GM18517 (cell line): ENCODE results near the gene RNU5B-1.
"Not testable (repeated sequence)": the region's sequence is repeated elsewhere in the genome, so short reads cannot be mapped to it uniquely, and the experiment has no call there.

Source experiments
- ATAC-seq: cut with Tn5 transposase; IDR thresholded peaks from one replicate; pipeline ENCODE4 v1.9.1; 2021; ENCODE audit warnings: mild to moderate bottlenecking, moderate library complexity; ENCODE audit not compliant: unreplicated experiment

The RNU5B-1 gene

GRCh38 chr15:65304381-65305149 lies at the start of gene RNU5B-1:
Gene RNU5B-1, plus strand, starts transcription at chr15:65304677.
- ATAC-seq = peak; percentile 69

DNA sequence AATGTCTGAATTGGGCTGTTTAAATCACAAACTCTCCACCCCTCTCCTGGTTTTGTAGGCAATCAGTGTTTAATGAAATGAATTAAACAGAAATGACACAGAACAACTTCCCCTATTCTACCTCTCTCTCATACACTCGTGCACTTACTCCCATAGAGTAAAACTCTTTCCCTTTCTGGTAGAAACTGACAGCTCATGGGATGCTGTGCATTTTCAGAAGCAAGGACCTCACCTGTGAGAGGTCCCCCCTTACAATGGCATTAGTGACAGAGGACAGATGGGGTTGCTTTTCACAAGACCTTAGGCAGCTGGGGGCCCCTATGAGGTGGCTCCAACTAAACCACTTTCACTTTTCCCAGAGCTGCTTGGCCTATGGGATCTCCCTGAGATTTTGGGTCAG lies 49.7 kb upstream of the RNU5B-1 start:
- ATAC-seq = no peak

GRCh38 chr15:65255486-65256140 lies 48.9 kb upstream of the RNU5B-1 start:
- no peak for ATAC-seq

DNA sequence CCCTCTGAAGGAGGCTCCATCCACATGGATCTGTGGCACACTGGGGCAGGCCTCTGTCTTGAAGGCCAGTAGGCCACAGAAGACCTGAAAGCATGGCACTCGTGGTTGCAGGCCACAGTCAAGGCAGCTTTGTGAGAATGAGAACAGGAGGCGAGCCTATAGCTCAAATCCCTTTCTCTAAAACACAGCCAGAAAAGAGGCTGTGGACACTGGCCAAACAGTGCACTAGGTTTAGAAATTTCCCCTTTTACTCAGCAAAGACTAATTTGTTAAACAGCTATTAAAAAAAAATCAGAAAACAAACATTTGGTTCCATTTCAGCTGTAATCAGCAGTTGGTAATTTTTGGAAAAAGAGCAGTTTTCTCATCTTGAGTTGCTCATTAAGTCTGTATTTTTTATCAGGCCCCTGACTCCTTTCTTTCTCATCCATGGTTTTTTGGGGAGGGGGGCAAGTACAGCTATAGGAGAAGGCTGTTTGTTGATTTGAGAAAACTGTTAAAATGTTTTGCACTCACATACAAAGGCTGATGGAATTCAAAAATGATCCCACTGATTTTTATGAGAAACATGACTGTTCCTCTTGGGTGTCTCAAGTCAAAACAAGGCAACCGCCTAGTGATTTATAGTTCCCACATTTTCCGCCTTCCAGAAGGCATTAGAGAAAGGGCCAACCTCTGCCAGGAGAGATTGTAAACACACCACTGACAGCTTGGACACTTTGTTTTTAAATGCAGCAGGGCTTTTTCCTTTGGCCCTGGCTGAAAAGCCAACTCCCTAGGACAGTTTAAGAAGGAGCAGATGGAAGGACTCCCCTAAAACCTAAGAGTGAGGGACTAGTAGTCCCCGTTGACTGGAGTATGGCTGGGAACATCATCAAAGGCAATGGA lies 45.9 kb upstream of the RNU5B-1 start:
- no peak for ATAC-seq

DNA sequence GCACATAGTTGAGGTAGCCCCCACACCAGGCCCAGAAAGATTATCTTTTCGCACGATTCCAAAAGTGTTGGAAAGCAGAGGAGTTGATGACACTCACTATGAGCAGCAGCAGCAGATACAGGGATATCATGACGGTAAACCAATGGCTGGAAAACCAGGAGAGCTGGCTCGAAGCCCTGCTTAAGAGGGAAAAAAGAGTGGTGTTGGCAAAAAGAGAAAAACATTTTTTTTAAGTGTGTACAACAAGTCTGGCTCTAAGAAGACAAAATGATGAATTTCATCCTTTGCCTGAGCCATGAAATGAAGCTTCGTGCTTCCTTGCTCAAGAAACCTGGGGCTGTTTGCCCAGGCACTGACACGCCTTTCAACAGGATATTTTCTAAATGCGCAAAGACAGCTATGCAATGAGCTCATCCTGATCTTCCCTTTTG lies 45.1 kb upstream of the RNU5B-1 start:
- ATAC-seq = no peak

DNA sequence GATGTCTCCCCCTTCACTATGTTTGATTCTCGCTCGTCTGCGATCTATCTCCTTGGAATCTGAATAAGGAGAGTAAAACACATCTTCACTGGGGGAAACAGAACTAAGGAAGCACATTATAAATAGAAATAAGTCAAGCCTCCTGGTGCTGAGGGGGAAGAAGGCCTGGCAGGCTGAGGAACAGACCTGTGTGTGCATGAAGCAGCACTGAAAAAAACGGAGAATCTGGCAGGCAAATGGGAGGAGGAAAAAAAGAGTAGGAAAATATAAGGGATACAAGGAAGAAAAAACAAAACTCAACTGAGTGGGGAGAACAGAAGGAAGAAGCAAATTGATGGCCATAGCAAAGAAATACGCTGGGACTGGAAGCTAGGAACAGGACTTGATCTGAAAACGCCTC lies 43.5 kb upstream of the RNU5B-1 start:
- no peak for ATAC-seq

DNA sequence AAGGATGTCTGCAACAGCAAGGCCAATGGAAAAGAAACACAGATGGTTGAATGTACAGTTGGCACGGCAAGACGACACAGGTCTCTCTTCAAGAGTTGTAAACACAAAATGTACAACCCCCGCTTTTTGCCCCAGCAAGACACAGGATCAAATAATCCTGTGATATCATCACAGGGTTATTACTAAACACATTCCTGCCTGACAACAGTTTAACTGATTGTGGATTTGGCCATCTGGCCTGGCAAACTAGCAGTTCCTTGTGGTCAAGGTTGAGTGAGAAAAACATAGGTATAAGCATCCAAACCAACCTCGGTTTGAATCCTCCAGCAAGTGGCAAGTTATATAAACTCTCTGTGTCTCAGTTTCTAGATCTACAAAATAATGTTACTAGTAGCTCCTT lies 41.2 kb upstream of the RNU5B-1 start:
- no peak for ATAC-seq

- ATAC-seq = no peak
Measured at GRCh38 chr15:65264863-65265430, 39.5 kb upstream of the RNU5B-1 start.

GRCh38 chr15:65266469-65266868 lies 38.0 kb upstream of the RNU5B-1 start:
- ATAC-seq = no peak

- ATAC-seq = no peak
Measured at GRCh38 chr15:65268411-65268810, 36.1 kb upstream of the RNU5B-1 start.

DNA sequence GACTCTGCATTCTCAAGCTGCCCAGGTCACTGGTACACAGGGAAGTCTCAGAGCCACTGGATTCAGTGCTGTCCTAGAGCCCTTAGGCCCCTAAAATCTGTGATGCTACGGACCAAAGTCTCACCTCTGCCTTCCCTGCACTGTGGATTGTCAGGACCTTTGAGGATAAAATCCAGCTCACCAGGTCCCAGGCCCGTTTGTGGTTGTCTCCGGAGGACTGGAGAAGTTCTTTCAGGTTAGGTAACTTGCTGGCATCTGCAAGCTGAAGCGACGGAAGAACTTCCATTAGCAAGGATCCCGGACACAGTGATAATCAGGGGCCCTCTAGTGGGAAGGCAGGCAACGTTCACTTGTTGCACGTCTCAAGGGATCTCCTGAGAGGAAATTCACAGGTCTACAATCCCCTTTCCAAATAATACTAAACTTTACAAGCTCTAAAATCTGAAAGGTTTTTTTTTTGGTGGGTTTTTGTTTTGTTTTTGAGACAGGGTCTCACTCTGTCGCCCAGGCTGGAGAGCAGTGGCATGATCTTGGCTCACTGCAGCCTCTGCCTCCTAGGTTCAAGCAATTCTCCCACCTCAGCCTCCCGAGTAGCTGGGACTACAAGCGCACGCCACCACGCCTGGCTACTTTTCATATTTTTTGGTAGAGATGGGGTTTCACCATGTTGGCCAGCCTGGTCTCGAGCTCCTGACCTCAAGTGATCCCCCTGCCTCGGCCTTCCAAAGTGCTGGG lies 33.5 kb upstream of the RNU5B-1 start:
- not testable (repeated sequence) for ATAC-seq

DNA sequence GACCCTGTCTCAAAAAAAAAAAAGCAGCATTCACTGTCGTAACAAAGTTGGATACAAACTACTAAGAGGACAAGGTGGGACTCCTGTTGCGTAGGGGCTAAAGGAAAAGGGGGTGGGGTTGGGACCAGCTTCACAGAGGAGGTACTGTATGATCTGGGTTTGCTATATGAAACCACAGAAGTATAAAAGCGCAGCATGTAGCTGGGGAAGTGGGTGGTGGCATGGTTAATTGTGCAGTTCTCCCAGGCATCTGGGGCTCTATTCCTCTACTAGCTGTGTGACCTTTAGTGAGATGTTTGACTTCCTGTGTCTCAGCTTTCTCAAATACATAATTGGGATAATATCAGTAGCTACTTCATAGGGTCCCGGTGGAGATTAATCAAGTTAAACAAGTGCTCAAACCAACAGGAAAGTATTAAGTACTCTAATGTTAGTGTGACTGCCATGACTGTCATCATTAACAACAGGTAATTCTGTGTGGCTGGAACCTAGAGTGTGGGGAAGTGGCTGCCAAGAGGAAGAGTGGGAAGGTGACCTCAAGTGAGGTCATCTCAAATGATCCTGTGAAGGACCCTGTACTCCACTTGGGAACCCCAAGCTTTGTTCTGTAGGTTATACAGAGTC lies 29.3 kb upstream of the RNU5B-1 start:
- ATAC-seq = no peak

- no peak for ATAC-seq
Measured at GRCh38 chr15:65275728-65276126, 28.8 kb upstream of the RNU5B-1 start.

DNA sequence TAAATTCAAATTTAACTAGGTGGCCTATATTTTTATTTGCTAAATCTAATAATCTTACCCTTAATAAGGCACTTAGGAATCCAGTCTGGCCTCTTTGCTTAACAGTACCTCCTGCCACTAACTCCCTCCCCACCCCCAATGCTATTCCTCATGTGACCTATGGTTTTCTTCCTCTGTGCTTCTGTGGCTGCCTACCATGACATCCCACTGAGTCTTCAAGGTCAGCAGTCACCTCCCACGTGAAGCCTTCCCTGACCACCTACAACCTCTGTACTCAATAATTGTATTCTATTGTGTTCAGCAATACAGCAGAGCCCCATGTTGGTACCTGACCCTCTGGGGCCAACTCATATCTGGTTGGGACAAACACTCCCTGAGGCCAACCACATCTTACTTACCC lies 27.5 kb upstream of the RNU5B-1 start:
- no peak for ATAC-seq

DNA sequence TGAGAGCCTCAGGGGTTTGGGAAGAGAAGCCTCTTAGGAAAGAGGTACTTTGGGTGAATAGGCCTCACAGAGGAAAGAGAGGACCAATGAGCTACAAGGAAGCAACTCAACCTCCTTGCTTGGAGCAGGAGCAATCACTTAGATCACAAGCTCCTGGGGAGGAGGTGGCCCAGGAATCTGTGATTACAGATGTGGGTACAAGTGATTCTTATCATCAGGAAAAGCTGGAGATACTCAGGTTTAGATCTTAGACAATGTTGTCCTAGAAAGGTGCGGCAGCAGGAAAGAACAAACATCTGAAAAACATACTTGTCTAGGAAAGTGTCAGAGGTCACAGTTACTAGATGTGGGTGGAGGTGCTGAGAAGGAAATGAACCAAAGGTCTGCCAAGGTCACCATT lies 26.0 kb upstream of the RNU5B-1 start:
- no peak for ATAC-seq

DNA sequence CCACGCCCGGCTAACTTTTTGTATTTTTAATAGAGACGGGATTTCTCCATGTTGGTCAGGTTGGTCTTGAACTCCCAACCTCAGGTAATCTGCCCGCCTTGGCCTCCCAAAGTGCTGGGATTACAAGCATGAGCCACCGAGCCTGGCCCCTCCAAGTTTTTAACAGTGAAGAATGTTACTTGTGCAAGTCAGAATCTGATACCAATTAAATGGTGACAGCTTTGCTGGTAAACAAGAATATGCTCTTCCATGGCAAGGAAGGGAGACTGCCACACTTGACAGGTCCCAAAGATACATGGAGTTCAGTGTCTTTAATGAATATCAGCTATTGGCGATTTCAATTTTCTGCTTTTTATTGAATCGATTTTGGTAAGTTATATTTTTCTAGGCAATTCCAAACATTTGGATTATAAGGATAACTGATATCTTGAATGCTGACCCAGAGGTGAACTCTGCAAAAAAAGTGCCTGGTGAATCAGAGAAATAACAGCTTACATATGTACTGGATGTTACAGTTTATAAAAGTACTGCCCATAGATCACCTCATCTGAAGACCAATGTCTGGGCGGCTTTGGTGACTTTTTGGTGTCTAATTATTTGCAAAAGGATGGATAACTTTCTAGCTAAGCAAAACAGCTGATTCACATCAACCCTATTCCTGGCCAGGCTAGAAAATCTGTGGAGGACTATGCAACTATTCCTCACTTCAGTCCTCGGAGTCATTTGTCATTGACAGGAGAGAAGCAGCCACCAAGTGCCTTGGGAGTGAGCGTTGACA lies 19.0 kb upstream of the RNU5B-1 start:
- no peak for ATAC-seq

DNA sequence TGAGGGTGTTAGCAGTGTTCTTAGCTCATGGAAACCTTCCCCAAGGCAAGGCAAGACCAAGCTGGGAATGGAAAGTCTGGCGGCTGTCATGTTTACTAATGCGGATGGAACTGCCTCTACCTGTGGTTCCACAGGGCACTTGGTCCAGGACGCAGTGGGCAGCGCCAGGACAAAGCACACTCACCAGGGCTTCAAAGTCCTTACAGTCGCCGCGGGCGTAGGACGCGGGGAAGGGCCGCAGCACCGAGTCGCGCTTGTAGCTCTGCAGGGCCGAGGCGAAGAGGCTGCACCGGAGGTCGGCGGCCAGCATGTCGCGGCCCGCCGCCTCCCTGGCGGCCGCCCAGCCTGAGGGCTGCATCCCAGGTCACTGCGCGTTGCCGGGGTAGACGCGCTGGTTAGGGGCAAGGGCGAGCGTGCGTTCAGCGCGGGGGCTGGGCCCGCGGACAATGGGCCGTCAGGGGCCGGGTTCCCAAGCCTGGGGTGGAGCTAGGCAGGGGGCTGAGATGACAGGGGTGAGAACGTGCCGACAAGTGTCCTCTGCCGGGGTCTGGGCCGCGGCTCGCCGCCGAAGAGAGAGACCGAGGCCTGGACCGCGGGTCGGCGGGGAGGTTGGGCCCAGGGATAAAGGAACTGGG lies 18.3 kb upstream of the RNU5B-1 start:
- peak; percentile 33 for ATAC-seq

DNA sequence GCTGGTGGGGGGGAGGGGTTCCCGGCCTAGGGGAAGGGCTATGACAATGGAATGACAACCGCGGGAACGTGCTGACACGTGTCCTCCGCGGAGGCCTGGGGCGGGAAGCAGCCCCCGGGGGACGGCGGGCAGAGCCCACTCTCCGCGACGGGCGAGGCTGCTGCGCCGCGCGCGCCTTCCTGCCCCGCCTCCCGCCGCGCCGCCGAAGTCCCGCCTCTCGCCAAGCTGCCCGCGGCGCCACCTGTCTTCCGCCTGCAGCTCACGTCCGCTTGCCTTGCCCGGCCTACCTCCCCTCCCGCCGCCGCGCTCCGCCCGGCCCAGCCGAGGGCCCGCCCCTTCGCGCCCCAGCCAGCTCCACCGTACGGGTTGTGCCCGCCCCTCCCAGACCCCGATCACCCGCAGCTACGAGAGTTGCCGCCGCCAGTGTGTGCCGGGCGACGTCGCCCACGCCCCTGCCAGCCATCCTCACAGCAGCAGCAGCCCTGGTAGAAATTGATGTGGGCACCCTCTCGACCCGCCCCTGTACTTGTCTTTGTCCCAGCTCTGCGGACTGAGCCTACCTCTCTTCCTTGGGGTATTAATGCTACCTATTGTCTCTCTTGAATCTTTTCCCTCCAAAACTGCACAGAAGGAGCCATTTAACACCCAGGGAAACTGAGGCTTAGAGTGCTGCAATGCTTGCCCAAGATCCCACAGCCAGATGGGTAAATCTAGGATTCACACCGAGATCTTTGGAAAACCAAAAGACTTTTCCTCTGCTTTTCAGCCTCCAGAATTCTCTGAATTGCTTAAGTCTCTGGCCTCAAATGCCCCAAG lies 17.6 kb upstream of the RNU5B-1 start, which contains the start of gene PARP16:
TSS of gene PARP16 (minus strand) at position 180 of the 816 bp plus-strand sequence. CDS start 457 bp downstream, outside the sequence.
- peak; percentile 82 for ATAC-seq
